ENCODE measurements around the gene MBD5. TPM values are rescaled to one million over a fixed set of nuclear protein-coding genes. Genes with fewer than 3 reads are reported as not detected.

MBD5 gene
- total and polyA plus RNA-seq, 11 donors: 6.8 to 44.4 (median 24.9) TPM

- H3K36me3 ChIP-seq: no peaks in the 10 kb centered on the region
- H3K9me3 ChIP-seq: no peaks in the 10 kb centered on the region
- intact Hi-C loops (cut with DNase I): no loop called here
- no peaks in the 10 kb centered on the region for H3K27me3 ChIP-seq
- 90 to 93% (median 91%) methylated on average over 2 of the region's 2 CpGs for WGBS, 4 donors
- ATAC-seq (no peak), DNase-seq (no peak)
- no peak overlapping the region for H3K27ac ChIP-seq
- no peak overlapping the region for H3K4me3 ChIP-seq
- TF ChIP-seq POLR2A (IDR thresholded peaks at IDR 0.05): no peak
- peaks cover 0 to 7% (median 0%) of the 10 kb centered on the region in 12 donors for H3K4me1 ChIP-seq
These were observed 42.7 kb downstream of the MBD5 start for GRCh38 chr2:148063633-148064032.

- 83 to 94% (median 91%) methylated on average over 6 of the region's 6 CpGs for WGBS, 4 donors
- no peak overlapping the region for H3K4me3 ChIP-seq
- H3K27me3 ChIP-seq: no peaks in the 10 kb centered on the region
- ATAC-seq (no peak), DNase-seq (no peak)
- no peaks in the 10 kb centered on the region for H3K36me3 ChIP-seq
- H3K4me1 ChIP-seq: peaks cover 0 to 7% (median 0%) of the 10 kb centered on the region in 12 donors
- no peak overlapping the region for H3K27ac ChIP-seq
- no peak for TF ChIP-seq CTCF (IDR thresholded peaks at IDR 0.05)
- H3K9me3 ChIP-seq: no peaks in the 10 kb centered on the region
- intact Hi-C loops (cut with DNase I): no loop called here
These were observed 45.0 kb downstream of the MBD5 start for GRCh38 chr2:148065936-148066335.

GRCh38 chr2:148067801-148068200, 46.9 kb downstream of the MBD5 start:
- intact Hi-C loops (cut with DNase I): no loop called here
- H3K4me1 ChIP-seq: peaks cover 0 to 7% (median 0%) of the 10 kb centered on the region in 12 donors
- H3K4me3 ChIP-seq: no peak overlapping the region
- TF ChIP-seq POLR2A (IDR thresholded peaks at IDR 0.05) (no peak), CTCF (IDR thresholded peaks at IDR 0.05) (no peak)
- 67 to 94% (median 78%) methylated on average over 1 of the region's 1 CpG for WGBS, 4 donors
- no peaks in the 10 kb centered on the region for H3K9me3 ChIP-seq
- DNase-seq (no peak), ATAC-seq (peak in 1 of 4 donors; percentile 41)
- no peak overlapping the region for H3K27ac ChIP-seq
- no peaks in the 10 kb centered on the region for H3K27me3 ChIP-seq
- no peaks in the 10 kb centered on the region for H3K36me3 ChIP-seq

- TF ChIP-seq CTCF (IDR thresholded peaks at IDR 0.05) (no peak), POLR2A (IDR thresholded peaks at IDR 0.05) (no peak)
- Histone ChIP-seq H3K27ac (no peak overlapping the region), H3K27me3 (no peaks in the 10 kb centered on the region), H3K4me3 (no peak overlapping the region), H3K36me3 (no peaks in the 10 kb centered on the region), H3K4me1 (peaks cover 0 to 7% (median 0%) of the 10 kb centered on the region in 12 donors), H3K9me3 (no peaks in the 10 kb centered on the region)
- WGBS, 4 donors: 98 to 100% (median 98%) methylated on average over 4 of the region's 4 CpGs
- intact Hi-C loops (cut with DNase I): no loop called here
- DNase-seq: no peak
- no peak for ATAC-seq
These were observed 50.5 kb downstream of the MBD5 start for GRCh38 chr2:148071351-148071750.

- H3K4me1 ChIP-seq: peaks cover 0 to 5% (median 0%) of the 10 kb centered on the region in 12 donors
- H3K9me3 ChIP-seq: peaks cover 0 to 14% (median 0%) of the 10 kb centered on the region in 12 donors
- intact Hi-C loops (cut with DNase I): no loop called here
- no peak overlapping the region for H3K4me3 ChIP-seq
- no peak for DNase-seq
- no peaks in the 10 kb centered on the region for H3K36me3 ChIP-seq
- H3K27me3 ChIP-seq: no peaks in the 10 kb centered on the region
- no peak for ATAC-seq
- TF ChIP-seq POLR2A (IDR thresholded peaks at IDR 0.05): no peak
- no peak for TF ChIP-seq CTCF (IDR thresholded peaks at IDR 0.05)
- H3K27ac ChIP-seq: no peak overlapping the region
These were observed 75.1 kb downstream of the MBD5 start for GRCh38 chr2:148096012-148096411.
